Activated CD8-positive, alpha-beta memory T cell treated with anti-CD3 and anti-CD28 coated beads for 48 hours (primary cell): ENCODE measurements around the gene TBCD.
"Not testable (repeated sequence)": the region's sequence is repeated elsewhere in the genome, so short reads cannot be mapped to it uniquely, and the experiment has no call there.

Experiments
- DNase-seq, 3 experiments: peaks; one replicate each; pipeline ENCODE4 v3.0.0-alpha.2; 2020; ENCODE audit warnings: low read depth in 2 of 3, low spot score in 2 of 3

TBCD gene

GRCh38 chr17:82949361-82949760 lies 197.5 kb downstream of the TBCD start:
- no peak for DNase-seq

DNA sequence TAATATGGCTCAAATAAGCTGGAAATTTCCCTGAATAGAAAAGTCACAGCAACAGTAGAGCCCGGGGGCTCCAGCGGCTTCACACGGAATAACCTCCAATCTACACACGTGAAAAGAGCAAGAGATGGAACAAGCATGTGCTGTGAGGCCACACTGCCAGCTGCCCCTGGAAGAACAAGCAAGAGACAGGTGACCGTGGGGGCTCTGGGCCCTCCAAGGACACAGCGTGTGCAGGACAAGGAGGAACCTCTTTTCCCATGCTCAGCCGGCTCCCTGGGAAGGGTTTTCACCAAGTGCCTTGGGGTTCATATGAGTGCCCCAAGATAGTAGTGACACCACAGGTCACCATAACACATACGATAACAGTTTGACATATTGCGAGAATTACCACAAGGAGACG lies 198.1 kb downstream of the TBCD start:
- no peak for DNase-seq

GRCh38 chr17:82950525-82951102 lies 198.7 kb downstream of the TBCD start:
- no peak for DNase-seq

DNA sequence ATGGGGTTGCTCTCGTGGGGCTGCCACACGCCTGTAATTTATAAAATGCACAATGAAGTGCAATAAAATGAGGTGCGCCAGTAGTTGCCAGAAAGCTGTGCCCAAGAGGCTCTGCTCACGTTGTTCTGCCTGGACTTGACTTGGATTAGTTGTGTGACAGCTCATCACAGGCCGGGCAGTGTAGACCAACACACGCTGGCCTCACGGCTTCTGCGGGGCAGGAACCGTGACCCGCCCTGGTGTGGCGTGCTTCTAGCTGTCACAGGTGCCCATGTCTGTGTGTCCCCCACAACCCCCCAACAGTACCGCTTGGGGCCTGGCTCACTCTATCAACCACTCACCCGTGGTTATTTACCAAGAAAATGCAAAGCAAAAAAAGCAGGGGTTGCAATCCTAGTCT lies 200.2 kb downstream of the TBCD start:
- no peak for DNase-seq

DNA sequence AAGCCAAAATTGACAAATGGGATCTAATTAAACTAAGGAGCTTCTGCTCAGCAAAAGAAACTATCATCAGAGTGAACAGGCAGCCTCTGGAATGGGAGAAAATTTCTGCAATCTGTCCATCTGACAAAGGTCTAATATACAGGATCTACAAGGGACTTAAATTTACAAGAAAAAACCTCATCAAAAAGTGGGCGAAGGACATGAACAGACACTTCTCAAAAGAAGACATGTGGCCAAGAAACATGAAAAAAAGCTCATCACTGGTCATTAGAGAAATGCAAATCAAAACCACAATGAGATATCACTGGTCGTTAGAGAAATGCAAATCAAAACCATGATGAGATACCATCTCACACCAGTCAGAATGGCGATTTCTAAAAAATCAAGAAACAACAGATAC lies 203.2 kb downstream of the TBCD start:
- not testable (repeated sequence) for DNase-seq

DNA sequence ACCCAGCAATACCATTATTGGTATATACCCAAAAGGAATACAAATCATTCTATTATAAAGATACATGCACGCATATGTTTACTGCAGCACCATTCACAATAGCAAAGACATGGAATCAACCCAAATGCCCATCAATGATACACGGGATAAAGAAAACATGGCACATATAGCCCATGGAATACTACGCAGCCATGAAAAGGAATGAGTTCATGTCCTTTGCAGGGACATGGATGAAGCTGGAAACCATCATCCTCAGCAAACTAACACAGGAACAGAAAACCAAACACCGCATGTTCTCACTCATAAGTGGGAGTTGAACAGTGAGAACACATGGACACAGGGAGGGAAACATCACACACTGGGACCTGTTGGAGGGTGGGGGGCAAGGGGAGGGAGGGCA lies 203.8 kb downstream of the TBCD start:
- not testable (repeated sequence) for DNase-seq

DNA sequence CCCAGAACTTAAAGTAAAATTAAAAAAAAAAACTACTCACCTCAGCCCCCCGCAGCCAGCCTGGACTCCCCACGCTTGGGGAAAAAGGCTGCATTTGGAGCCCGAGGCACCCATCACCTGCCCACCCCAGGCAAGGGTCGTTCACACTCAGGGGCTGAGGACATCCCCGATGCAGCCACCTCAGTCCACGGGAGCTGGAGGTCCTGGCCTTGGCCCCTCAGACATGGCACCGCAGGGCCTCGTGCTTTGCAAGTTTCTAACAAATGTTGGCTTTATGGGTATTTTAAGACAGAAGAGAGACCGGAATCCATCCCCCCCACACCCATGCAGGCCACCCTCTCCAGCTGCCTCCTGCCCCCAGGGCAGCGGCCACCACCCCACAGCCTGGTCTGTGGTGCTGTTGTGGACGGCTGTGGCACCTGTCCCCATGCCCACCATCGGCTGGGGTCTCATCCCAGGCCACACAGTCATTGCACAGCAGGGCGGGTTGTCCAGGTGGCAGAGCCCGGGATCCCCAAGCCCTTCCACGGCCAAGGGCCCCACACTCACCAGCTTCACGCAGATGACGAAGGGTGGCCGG lies 204.4 kb downstream of the TBCD start:
- no peak for DNase-seq

DNA sequence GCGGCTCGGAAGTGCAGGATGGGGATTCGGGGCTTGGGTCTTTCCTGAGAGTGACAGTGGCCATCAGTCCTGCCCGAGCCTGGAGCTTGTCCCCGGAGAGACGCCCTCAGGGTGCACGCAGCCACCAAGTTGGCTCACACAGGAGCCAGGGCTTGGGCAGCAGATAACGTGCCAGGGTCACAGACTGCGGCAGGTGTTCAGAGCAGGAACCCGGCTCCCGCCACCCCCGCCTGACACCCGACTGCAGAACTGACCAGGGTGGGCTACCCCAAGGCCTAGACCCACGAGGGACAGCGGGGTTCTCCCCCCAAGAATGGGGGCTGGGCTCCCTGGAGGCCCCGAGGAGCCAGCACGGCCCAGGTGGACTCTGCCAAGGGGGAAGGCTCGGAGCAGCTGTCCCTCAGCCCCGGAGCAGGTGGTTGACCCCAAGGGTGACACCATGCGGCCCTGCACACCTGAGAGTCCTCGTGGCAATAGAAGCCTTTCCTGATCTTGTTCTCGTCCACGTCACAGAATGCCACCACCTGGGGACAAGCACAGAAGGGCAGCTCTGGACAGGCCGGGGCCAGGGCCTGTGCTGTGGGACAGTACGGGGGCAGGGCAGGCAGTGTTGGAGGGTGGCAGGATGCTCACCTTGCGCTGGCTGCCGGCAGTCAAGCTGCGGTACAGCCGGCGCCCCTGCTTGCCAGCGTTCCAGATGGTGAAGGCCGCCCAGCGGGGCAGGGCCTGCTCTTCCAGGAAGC lies 205.0 kb downstream of the TBCD start:
- DNase-seq = no peak

DNA sequence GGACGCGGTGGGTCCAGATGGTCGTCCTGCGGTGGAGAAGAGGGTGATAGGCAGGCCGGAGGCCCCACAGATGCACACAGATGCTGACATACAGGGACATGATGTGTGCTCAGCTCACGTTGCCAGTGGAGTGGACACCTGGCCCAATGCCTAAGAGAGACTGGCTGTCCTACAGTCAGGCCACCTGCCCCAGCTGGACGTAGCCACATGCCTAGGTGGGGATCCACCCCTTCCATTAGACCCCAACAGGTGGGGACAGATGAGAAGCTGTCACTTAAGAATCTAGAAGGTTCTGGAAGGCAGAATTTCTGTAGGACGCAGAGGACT lies 205.6 kb downstream of the TBCD start:
- no peak for DNase-seq

DNA sequence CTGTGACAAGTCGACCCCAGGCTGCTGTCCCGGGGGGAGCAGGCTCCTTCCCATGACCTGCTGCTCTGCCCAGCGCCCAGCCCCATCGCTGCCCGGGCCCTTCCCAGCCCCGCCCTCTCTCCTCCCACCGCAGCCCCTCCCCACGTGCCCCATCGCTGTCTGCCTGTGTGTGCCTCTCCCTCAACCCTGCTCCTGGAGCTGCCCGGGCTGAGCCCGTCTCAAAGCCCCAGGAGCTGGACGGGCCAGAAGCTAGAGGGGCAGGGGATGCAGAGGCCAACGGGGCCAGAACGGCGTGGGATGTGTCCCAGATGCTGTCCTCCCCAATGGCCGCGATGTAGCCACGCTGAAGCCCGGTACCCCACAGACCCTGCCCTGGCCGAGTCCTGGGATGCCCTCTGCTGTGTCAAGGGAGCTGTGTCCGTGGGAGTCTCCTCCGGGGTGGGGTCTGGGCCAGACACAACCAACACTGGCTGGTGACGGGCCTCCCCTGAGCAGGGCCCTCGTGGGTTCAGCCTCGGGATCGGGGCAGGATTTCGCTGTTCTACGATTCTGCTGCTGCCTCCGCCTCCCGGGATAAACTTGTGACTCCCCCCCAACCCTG lies 206.2 kb downstream of the TBCD start:
- no peak for DNase-seq

DNA sequence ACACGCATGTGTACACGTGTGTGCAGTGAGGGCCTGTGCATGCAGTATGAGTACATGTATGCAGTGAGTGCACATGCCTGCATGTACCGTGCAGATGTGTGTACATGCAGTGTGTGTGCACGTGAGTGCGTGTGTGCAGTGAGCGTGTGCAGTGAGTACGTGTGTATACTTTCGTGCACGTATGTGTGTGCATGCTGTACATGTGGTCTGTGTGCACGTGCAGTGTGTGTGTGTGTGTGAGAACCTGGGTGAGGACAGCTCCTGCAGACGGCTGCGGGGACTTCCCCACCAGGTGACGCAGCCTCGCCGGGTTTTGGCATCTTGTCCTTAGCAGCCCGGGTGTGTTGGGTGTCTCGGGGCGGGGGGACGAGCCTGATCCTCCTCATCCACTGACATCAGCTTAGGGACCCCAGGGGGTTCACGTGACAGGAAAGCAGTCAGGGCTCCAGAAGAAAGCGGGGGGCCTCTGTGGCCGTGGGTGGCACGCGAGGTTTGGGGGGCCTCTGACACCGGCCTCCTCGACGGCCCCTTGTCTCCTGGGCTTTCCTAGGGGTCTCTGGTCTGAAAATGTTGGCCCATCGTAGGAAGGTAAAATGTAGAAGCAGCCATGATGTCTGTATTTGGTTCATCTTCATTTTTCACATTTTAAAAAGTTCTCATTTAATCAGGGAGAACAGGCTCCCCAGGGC lies 207.5 kb downstream of the TBCD start:
- no peak for DNase-seq

- no peak for DNase-seq
Measured at GRCh38 chr17:82959990-82960418, 208.1 kb downstream of the TBCD start.

GRCh38 chr17:82960419-82961271 lies 208.8 kb downstream of the TBCD start:
- DNase-seq = no peak

DNA sequence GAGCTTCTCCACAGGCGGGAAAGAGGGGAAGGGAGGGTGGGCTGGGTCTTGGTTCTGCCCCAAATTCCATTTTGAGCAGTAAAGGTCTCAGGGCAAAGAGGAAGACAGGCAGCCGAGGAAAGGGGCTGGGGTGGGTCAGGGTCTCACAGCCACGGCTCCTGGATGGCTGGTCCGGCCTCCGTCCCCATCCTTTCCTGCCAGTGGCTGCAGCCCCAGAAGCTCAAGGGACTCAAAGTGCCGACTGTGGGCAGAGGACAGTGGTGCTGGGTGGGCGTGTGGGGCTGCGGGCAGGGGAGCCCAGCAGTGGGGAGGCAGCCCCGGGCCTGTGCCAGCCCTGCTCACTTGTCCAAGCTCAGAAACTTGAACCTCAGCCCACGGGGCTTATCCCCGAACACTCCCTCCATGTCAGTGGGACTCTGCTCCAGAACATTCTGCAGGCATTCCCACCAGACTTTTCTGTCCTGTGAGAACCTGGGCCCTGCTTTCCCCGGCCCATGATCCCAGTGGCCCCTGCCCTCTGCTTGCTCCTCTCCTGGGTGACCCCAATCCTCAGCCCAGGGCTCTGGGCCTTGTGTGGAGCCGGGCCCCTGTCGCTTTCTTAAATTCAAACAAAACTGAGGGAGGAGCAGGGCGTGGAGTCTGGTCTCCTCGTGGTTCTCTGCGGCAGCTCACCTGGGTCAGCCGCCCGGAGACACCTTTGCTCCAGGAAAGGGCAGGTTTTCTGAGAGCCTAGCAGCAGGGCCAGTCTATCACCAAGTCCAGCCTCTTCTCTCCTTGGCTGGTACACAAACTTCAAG lies 209.7 kb downstream of the TBCD start:
- no peak for DNase-seq

DNA sequence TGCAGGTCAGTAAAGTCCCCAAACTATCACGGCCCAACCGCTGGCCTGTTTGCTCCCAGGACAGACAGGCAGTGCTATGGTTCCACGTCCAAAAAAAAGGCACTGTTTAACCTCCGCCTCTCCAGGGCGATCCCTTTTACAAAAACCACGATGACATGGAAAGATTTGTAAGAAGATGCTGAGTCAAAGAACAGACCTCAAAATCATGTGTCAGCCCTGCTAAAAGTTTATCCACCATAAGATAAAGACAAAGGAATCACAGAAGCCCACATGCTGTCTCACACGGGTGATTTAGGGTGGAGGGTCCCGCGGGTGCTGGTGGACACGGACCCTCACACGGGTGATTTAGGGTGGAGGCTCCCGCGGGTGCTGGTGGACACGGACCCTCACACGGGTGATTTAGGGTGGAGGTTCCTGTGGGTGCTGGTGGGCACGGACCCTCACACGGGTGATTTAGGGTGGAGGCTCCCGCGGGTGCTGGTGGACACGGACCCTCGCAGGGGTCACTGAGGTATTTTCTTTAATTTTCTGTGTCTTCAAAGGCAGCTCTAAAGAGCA lies 210.4 kb downstream of the TBCD start:
- DNase-seq = no peak

- no peak for DNase-seq
Measured at GRCh38 chr17:82963104-82963950, 211.5 kb downstream of the TBCD start.

DNA sequence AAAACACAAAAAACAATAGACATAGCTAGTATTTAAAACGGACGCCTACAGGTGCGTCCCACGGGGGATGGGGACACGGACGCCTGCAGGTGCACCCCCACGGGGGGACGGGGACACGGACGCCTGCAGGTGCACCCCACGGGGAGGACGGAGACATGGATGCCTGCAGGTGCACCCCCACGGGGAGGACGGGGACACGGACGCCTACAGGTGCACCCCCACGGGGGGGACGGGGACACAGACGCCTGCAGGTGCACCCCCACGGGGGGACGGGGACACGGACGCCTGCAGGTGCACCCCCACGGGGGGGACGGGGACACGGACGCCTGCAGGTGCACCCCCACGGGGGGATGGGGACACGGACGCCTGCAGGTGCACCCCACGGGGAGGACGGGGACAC lies 212.6 kb downstream of the TBCD start:
- not testable (repeated sequence) for DNase-seq

DNA sequence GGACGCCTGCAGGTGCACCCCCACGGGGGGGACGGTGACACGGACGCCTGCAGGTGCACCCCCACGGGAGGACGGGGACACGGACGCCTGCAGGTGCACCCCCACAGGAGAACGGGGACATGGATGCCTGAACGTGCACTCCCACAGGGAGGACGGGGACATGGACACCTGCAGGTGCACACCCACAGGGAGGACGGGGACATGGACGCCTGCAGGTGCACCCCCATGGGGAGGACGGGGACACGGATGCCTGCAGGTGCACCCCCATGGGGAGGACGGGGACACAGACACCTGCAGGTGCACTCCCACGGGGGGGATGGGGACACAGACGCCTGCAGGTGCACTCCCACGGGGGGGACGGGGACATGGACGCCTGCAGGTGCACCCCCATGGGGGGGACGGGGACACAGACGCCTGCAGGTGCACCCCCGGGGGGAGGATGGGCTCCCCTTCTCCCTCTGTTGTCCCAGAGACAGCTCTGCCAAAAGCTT lies 213.0 kb downstream of the TBCD start:
- DNase-seq = no peak

DNA sequence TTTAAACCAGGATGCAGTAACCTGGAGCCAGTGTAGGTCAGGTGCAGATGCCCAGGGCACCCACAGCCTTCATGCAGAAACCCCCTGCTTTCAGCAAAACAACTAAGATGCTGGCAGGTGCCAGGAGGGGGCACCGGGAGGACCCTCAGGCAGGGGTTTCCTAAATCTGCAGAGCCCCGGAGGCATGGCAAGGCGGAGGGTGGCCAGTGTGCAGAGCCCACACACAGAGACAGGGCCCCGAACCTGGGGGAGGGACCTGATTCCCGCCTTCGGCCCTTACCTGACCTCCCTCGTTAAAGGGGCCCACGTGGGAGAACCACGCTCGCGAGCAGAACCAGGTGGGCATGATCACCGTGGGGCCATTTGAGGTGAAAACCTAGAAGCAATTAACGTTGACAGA lies 213.5 kb downstream of the TBCD start:
- no peak for DNase-seq
